Measurements from ENCODE around the gene DMGDH. TPM values are rescaled to one million over a fixed set of nuclear protein-coding genes. Genes with fewer than 3 reads are reported as not detected.

DMGDH gene
- total RNA-seq, 1 donor from 2014 or later, result 1.9 TPM

GRCh38 chr5:79108086-79108485 is 38.6 kb upstream of the DMGDH start:
- TF ChIP-seq CTCF (conservative IDR thresholded peaks at IDR 0.05; ENCODE audit: low read depth, low read length), result no peak
- no peak for DNase-seq (ENCODE audit: low read depth)
- H3K4me3 ChIP-seq (ENCODE audit: low read depth, low read length), result no peak overlapping the region

GRCh38 chr5:79107020-79107796 is 37.7 kb upstream of the DMGDH start:
- DNase-seq (ENCODE audit: low read depth), result no peak
- no peak overlapping the region for H3K4me3 ChIP-seq (ENCODE audit: low read depth, low read length)
- no peak for TF ChIP-seq CTCF (conservative IDR thresholded peaks at IDR 0.05; ENCODE audit: low read depth, low read length)

GRCh38 chr5:79105868-79106267 is 36.4 kb upstream of the DMGDH start:
- no peak overlapping the region for H3K4me3 ChIP-seq (ENCODE audit: low read depth, low read length)
- peak; percentile 9 for TF ChIP-seq CTCF (conservative IDR thresholded peaks at IDR 0.05; ENCODE audit: low read depth, low read length)
- no peak for DNase-seq (ENCODE audit: low read depth)

- no peak for DNase-seq (ENCODE audit: low read depth)
- H3K4me3 ChIP-seq (ENCODE audit: low read depth, low read length), result no peak overlapping the region
- TF ChIP-seq CTCF (conservative IDR thresholded peaks at IDR 0.05; ENCODE audit: low read depth, low read length), result no peak
These were observed 24.3 kb upstream of the DMGDH start for GRCh38 chr5:79093762-79094161.

- DNase-seq (ENCODE audit: low read depth), result no peak
- no peak for TF ChIP-seq CTCF (conservative IDR thresholded peaks at IDR 0.05; ENCODE audit: low read depth, low read length)
These were observed 21.6 kb upstream of the DMGDH start for GRCh38 chr5:79091064-79091463.

GRCh38 chr5:79088507-79088906 is 19.0 kb upstream of the DMGDH start:
- DNase-seq (ENCODE audit: low read depth), result no peak
- H3K4me3 ChIP-seq (ENCODE audit: low read depth, low read length), result no peak overlapping the region
- TF ChIP-seq CTCF (conservative IDR thresholded peaks at IDR 0.05; ENCODE audit: low read depth, low read length), result no peak

More at GRCh38 chr5:79091064-79091463, 21.6 kb upstream of the DMGDH start:
- no peak overlapping the region for H3K4me3 ChIP-seq (ENCODE audit: low read depth, low read length)

- no peak for TF ChIP-seq CTCF (conservative IDR thresholded peaks at IDR 0.05; ENCODE audit: low read depth, low read length)
- no peak for DNase-seq (ENCODE audit: low read depth)
These were observed 16.6 kb upstream of the DMGDH start for GRCh38 chr5:79086116-79086515.

More at GRCh38 chr5:79086116-79086515, 16.6 kb upstream of the DMGDH start:
- no peak overlapping the region for H3K4me3 ChIP-seq (ENCODE audit: low read depth, low read length)

Data from epithelial cell of proximal tubule (primary cell).